Measurements from ENCODE around the gene APOC1. TPM values are rescaled to one million over a fixed set of nuclear protein-coding genes. Genes with fewer than 3 reads are reported as not detected.
A peak's percentile ranks its signal among the peaks of the same experiment; 100 is the strongest.

The APOC1 gene
- total RNA-seq, 1 experiment from 2014 or later = 86.5 TPM

DNA sequence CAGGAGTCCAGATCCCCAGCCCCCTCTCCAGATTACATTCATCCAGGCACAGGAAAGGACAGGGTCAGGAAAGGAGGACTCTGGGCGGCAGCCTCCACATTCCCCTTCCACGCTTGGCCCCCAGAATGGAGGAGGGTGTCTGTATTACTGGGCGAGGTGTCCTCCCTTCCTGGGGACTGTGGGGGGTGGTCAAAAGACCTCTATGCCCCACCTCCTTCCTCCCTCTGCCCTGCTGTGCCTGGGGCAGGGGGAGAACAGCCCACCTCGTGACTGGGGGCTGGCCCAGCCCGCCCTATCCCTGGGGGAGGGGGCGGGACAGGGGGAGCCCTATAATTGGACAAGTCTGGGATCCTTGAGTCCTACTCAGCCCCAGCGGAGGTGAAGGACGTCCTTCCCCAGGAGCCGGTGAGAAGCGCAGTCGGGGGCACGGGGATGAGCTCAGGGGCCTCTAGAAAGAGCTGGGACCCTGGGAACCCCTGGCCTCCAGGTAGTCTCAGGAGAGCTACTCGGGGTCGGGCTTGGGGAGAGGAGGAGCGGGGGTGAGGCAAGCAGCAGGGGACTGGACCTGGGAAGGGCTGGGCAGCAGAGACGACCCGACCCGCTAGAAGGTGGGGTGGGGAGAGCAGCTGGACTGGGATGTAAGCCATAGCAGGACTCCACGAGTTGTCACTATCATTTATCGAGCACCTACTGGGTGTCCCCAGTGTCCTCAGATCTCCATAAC lies 8.8 kb upstream of the APOC1 start, which contains the start of gene APOE (continued):
- TF ChIP-seq, protein P1, sequence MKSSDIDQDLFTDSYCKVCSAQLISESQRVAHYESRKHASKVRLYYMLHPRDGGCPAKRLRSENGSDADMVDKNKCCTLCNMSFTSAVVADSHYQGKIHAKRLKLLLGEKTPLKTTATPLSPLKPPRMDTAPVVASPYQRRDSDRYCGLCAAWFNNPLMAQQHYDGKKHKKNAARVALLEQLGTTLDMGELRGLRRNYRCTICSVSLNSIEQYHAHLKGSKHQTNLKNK (CRISPR knock-in tag; IDR thresholded peaks at IDR 0.05) = no peak
- TF ChIP-seq ZNF263 (CRISPR knock-in tag; IDR thresholded peaks at IDR 0.05; ENCODE audit: low read depth) (no peak), TP53 (CRISPR knock-in tag; IDR thresholded peaks at IDR 0.05) (no peak), TCF7 (CRISPR knock-in tag; IDR thresholded peaks at IDR 0.05; ENCODE audit: low read depth) (no peak), ZNF232 (CRISPR knock-in tag; IDR thresholded peaks at IDR 0.05) (no peak), ETV6 (CRISPR knock-in tag; IDR thresholded peaks at IDR 0.05) (peak; percentile 64), ZNF671 (CRISPR knock-in tag; IDR thresholded peaks at IDR 0.05) (peak; percentile 85; the same call in 1 of the 2 replicates), SMAD4 (CRISPR knock-in tag; IDR thresholded peaks at IDR 0.05) (no peak), ZNF317 (CRISPR knock-in tag; IDR thresholded peaks at IDR 0.05; ENCODE audit: borderline replicate concordance, low read depth) (0 out of 2 replicates have a peak, but pooled peaks have one; percentile 17), ZBTB21 (CRISPR knock-in tag; IDR thresholded peaks at IDR 0.05; ENCODE audit: borderline replicate concordance) (0 out of 2 replicates have a peak, but pooled peaks have one; percentile 35), GRHL2 (CRISPR knock-in tag; IDR thresholded peaks at IDR 0.05; ENCODE audit: insufficient replicate concordance, severe bottlenecking) (no peak), FOXK1 (CRISPR knock-in tag; IDR thresholded peaks at IDR 0.05) (no peak), EMX1 (CRISPR knock-in tag; IDR thresholded peaks at IDR 0.05) (no peak), SMAD3 (CRISPR knock-in tag; IDR thresholded peaks at IDR 0.05; ENCODE audit: borderline replicate concordance) (no peak), GTF2I (CRISPR knock-in tag; conservative IDR thresholded peaks at IDR 0.05) (no peak)
- TF ChIP-seq, protein P2, sequence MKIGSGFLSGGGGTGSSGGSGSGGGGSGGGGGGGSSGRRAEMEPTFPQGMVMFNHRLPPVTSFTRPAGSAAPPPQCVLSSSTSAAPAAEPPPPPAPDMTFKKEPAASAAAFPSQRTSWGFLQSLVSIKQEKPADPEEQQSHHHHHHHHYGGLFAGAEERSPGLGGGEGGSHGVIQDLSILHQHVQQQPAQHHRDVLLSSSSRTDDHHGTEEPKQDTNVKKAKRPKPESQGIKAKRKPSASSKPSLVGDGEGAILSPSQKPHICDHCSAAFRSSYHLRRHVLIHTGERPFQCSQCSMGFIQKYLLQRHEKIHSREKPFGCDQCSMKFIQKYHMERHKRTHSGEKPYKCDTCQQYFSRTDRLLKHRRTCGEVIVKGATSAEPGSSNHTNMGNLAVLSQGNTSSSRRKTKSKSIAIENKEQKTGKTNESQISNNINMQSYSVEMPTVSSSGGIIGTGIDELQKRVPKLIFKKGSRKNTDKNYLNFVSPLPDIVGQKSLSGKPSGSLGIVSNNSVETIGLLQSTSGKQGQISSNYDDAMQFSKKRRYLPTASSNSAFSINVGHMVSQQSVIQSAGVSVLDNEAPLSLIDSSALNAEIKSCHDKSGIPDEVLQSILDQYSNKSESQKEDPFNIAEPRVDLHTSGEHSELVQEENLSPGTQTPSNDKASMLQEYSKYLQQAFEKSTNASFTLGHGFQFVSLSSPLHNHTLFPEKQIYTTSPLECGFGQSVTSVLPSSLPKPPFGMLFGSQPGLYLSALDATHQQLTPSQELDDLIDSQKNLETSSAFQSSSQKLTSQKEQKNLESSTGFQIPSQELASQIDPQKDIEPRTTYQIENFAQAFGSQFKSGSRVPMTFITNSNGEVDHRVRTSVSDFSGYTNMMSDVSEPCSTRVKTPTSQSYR (CRISPR knock-in tag; IDR thresholded peaks at IDR 0.05) = no peak; the same call in none of the 2 replicates
- TF ChIP-seq, protein P3, sequence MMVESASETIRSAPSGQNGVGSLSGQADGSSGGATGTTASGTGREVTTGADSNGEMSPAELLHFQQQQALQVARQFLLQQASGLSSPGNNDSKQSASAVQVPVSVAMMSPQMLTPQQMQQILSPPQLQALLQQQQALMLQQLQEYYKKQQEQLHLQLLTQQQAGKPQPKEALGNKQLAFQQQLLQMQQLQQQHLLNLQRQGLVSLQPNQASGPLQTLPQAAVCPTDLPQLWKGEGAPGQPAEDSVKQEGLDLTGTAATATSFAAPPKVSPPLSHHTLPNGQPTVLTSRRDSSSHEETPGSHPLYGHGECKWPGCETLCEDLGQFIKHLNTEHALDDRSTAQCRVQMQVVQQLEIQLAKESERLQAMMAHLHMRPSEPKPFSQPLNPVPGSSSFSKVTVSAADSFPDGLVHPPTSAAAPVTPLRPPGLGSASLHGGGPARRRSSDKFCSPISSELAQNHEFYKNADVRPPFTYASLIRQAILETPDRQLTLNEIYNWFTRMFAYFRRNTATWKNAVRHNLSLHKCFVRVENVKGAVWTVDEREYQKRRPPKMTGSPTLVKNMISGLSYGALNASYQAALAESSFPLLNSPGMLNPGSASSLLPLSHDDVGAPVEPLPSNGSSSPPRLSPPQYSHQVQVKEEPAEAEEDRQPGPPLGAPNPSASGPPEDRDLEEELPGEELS (CRISPR knock-in tag; IDR thresholded peaks at IDR 0.05) = no peak
- TF ChIP-seq, protein P4, sequence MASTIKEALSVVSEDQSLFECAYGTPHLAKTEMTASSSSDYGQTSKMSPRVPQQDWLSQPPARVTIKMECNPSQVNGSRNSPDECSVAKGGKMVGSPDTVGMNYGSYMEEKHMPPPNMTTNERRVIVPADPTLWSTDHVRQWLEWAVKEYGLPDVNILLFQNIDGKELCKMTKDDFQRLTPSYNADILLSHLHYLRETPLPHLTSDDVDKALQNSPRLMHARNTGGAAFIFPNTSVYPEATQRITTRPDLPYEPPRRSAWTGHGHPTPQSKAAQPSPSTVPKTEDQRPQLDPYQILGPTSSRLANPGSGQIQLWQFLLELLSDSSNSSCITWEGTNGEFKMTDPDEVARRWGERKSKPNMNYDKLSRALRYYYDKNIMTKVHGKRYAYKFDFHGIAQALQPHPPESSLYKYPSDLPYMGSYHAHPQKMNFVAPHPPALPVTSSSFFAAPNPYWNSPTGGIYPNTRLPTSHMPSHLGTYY (CRISPR knock-in tag; IDR thresholded peaks at IDR 0.05) = no peak; the same call in 1 of the 2 replicates
- TF ChIP-seq, protein P5, sequence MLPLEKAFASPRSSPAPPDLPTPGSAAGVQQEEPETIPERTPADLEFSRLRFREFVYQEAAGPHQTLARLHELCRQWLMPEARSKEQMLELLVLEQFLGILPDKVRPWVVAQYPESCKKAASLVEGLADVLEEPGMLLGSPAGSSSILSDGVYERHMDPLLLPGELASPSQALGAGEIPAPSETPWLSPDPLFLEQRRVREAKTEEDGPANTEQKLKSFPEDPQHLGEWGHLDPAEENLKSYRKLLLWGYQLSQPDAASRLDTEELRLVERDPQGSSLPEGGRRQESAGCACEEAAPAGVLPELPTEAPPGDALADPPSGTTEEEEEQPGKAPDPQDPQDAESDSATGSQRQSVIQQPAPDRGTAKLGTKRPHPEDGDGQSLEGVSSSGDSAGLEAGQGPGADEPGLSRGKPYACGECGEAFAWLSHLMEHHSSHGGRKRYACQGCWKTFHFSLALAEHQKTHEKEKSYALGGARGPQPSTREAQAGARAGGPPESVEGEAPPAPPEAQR (CRISPR knock-in tag; IDR thresholded peaks at IDR 0.05) = no peak
- TF ChIP-seq, protein P6, sequence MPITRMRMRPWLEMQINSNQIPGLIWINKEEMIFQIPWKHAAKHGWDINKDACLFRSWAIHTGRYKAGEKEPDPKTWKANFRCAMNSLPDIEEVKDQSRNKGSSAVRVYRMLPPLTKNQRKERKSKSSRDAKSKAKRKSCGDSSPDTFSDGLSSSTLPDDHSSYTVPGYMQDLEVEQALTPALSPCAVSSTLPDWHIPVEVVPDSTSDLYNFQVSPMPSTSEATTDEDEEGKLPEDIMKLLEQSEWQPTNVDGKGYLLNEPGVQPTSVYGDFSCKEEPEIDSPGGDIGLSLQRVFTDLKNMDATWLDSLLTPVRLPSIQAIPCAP (CRISPR knock-in tag; IDR thresholded peaks at IDR 0.05) = no peak
- TF ChIP-seq, protein P7, sequence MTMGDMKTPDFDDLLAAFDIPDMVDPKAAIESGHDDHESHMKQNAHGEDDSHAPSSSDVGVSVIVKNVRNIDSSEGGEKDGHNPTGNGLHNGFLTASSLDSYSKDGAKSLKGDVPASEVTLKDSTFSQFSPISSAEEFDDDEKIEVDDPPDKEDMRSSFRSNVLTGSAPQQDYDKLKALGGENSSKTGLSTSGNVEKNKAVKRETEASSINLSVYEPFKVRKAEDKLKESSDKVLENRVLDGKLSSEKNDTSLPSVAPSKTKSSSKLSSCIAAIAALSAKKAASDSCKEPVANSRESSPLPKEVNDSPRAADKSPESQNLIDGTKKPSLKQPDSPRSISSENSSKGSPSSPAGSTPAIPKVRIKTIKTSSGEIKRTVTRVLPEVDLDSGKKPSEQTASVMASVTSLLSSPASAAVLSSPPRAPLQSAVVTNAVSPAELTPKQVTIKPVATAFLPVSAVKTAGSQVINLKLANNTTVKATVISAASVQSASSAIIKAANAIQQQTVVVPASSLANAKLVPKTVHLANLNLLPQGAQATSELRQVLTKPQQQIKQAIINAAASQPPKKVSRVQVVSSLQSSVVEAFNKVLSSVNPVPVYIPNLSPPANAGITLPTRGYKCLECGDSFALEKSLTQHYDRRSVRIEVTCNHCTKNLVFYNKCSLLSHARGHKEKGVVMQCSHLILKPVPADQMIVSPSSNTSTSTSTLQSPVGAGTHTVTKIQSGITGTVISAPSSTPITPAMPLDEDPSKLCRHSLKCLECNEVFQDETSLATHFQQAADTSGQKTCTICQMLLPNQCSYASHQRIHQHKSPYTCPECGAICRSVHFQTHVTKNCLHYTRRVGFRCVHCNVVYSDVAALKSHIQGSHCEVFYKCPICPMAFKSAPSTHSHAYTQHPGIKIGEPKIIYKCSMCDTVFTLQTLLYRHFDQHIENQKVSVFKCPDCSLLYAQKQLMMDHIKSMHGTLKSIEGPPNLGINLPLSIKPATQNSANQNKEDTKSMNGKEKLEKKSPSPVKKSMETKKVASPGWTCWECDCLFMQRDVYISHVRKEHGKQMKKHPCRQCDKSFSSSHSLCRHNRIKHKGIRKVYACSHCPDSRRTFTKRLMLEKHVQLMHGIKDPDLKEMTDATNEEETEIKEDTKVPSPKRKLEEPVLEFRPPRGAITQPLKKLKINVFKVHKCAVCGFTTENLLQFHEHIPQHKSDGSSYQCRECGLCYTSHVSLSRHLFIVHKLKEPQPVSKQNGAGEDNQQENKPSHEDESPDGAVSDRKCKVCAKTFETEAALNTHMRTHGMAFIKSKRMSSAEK (CRISPR knock-in tag; IDR thresholded peaks at IDR 0.05; ENCODE audit: borderline replicate concordance) = peak; percentile 68; the same call in 1 of the 2 replicates
- TF ChIP-seq, protein P8, sequence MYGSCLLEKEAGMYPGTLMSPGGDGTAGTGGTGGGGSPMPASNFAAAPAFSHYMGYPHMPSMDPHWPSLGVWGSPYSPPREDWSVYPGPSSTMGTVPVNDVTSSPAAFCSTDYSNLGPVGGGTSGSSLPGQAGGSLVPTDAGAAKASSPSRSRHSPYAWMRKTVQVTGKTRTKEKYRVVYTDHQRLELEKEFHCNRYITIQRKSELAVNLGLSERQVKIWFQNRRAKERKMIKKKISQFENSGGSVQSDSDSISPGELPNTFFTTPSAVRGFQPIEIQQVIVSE (CRISPR knock-in tag; IDR thresholded peaks at IDR 0.05; ENCODE audit: borderline replicate concordance) = no peak
